ENCODE measurements around the gene SIK1. TPM values are rescaled to one million over a fixed set of nuclear protein-coding genes. Genes with fewer than 3 reads are reported as not detected.
"Not testable (repeated sequence)": the region's sequence is repeated elsewhere in the genome, so short reads cannot be mapped to it uniquely, and the experiment has no call there.

The SIK1 gene
- total RNA-seq, 1 donor from 2014 or later, result 2.7 TPM

DNA sequence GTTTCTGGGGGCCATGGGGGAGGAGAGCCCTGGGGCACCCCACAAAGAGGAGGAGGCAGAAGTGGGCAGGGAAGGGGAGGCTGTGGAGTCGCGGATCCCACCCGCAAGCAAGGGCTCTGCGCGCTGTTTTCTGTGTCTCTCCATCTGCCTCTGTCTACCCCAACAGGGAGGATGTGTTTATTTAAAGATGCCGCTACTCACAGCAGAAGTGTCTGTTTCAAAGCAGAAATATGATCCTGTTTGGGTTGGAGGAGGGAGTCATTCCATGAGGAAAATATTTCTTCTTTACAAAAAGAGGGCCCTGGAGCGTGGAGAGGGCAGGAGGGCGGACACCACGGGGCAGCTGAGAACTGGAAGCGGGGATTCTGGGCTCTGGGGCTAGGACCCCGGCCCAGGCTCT is 25.8 kb downstream of the SIK1 start:
- not testable (repeated sequence) for DNase-seq (ENCODE audit: low read depth); H3K4me3 ChIP-seq (ENCODE audit: low read depth, low read length)

DNA sequence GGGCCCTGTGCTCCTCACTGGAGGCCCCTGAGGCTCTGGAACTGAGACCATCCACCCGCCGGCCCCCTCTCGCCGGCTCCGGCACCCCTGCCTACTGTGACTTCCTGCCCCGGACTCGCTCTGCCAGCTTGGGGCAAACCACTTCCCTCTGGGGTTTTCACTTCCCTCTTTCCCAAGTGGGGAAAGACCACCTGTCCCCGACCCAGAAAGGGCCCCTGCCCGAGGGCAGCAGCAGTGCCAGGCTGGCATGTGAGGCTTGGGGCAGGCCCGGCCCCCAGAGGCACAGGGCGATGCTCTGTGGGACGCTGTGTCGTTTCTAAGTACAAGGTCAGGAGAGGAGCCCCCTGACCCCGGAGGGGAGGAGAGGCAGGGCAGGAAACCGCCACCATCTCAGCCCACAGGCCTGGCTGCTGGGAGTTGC is 27.3 kb downstream of the SIK1 start:
- not testable (repeated sequence) for H3K4me3 ChIP-seq (ENCODE audit: low read depth, low read length); DNase-seq (ENCODE audit: low read depth)

DNA sequence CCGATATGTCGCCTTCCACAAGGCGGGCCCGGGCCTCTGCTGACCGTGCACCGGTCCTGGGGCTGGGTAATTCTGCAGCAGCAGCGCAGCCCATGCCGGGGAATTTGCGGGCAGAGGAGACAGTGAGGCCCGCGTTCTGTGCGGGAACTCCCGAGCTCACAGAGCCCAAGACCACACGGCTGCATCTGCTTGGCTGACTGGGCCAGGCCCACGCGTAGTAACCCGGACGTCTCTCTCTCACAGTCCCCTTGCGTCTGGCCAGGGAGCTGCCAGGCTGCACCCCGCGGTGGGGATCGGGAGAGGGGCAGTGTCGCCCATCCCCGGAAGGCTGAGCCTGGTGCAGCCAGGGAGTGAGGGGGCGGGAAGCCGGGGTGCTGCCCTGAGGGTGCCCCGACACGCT is 27.8 kb downstream of the SIK1 start:
- H3K4me3 ChIP-seq (ENCODE audit: low read depth, low read length); DNase-seq (ENCODE audit: low read depth): not testable (repeated sequence)

DNA sequence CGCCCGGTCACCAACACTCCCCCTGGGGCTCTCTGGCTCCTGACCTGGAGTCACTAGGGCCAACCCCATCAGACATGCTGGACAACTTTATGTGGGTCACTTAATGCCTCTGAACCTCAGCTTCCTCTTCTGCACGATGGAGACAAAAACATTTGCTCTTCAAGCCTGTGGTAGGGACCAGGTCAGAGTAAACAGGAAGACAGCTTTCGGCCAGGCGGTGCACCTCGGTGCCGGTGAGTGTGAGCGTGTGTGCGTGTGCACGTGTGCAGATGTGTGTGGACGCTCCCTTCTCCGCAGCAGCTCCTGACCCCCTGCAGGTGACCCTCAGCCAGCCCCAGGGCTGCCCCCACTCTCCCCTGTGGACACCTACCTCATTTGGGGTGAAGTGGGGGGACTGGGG is 28.4 kb downstream of the SIK1 start:
- H3K4me3 ChIP-seq (ENCODE audit: low read depth, low read length), result not testable (repeated sequence)

DNA sequence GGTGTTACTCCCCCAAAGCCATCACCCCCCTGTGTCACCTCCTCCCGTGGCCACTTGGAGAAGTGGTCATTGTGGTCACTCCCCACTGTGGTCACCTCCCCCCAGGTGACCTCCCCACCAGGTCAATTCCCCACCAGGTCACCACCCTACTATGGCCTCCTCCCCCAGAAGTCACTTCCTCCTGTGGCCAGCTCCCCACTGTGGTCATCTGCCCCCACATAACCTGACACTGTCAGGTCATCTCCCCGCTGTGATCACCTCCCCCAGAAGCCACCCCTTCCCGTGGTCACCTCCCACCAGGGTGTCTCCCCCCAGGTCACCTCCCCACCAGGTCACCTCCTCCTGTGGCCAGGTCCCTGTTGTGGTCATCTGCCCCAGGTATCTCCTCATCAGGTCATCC is 28.9 kb downstream of the SIK1 start:
- H3K4me3 ChIP-seq (ENCODE audit: low read depth, low read length); DNase-seq (ENCODE audit: low read depth): not testable (repeated sequence)

More for the DNA sequence above, 28.4 kb downstream of the SIK1 start:
- not testable (repeated sequence) for DNase-seq (ENCODE audit: low read depth)

DNA sequence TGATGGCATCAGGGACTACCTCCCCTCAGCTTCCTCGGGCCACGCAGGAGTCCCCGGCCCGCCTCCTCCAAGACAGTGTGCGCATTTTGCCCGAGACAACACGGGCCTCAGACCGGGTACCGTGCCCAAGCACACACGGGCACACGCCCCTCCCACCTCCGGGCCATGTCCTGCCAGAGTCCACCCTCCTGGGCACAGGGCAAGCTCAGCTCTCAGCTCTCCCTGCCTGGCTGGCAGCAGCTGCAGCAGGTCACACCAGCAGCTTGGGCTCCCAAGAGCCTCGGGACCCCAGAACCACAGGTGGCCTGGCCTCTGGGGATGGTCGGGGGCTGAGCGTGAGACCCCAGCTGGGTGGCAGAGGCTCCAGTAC is 29.5 kb downstream of the SIK1 start:
- DNase-seq (ENCODE audit: low read depth); H3K4me3 ChIP-seq (ENCODE audit: low read depth, low read length): not testable (repeated sequence)

DNA sequence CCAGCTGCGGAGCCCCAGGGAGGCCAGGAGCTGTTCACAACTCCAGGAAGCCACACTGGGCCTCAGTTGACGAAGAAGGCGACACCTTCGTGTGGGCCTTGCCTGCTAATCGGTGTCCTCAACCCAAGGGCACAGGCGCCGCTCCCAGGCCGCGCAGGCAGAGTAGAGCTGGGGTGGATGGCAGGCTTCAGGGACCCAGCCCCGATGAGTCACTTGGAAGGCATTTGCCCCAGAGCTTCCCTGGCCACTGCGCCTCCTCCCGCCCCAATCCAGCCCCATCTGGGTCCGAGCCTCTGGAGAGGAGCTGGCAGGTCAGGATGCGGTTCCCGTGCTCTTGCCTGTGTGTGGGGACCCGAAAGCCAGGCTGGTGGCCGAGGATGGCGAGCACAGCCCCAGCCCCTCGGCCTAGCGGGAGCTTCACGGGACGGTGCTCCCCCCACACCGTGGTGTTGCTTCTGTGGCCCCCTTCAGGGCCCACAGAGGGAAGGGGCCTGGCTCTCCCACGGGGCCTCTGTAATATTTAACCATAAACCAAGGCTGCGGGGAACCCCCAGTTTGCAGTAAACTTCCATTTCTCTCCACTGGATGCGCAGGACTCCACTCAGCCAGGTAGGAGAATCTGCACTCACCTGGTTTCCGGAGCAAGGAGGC is 30.0 kb downstream of the SIK1 start:
- not testable (repeated sequence) for H3K4me3 ChIP-seq (ENCODE audit: low read depth, low read length); DNase-seq (ENCODE audit: low read depth)

DNA sequence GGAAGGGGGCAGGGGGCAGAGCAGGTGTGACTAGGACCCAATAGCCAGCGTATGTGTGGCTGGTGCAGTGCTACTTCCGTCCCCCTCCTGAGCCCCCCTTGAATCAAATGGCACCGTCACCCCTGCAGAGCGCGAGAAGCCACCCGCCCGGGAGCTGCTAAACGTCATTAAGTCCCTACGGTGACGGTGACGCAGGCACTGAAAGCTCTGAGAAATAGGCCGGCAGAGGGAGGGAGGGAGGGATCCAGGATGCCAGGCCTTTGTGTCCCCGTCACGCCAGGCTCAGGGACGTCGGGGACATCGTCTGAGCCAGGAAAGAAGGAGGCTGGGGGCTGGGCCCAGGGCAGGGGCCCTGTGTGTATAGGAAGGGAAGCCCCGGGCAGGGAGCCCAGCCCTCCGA is 43.6 kb downstream of the SIK1 start:
- not testable (repeated sequence) for DNase-seq (ENCODE audit: low read depth); H3K4me3 ChIP-seq (ENCODE audit: low read depth, low read length)

DNA sequence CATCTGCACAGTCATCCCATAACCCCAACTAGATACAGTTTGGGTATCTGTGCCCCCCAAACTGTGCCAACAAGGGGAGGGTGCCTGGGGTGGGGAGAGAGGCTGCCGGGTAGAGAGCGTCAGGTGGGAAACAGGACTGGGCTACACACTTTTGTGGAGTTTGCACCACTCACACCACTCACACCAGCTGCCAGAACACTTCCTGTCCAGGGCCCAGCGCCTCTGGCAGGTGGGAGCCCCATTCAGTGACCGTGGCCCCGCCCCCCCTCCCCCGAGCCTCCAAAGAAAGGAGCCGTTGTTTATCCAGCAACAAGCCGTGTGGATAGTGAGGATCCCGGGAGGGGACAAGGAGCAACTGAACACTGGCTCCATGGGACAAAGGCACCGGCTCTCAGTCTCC is 44.0 kb downstream of the SIK1 start:
- not testable (repeated sequence) for H3K4me3 ChIP-seq (ENCODE audit: low read depth, low read length); DNase-seq (ENCODE audit: low read depth)

DNA sequence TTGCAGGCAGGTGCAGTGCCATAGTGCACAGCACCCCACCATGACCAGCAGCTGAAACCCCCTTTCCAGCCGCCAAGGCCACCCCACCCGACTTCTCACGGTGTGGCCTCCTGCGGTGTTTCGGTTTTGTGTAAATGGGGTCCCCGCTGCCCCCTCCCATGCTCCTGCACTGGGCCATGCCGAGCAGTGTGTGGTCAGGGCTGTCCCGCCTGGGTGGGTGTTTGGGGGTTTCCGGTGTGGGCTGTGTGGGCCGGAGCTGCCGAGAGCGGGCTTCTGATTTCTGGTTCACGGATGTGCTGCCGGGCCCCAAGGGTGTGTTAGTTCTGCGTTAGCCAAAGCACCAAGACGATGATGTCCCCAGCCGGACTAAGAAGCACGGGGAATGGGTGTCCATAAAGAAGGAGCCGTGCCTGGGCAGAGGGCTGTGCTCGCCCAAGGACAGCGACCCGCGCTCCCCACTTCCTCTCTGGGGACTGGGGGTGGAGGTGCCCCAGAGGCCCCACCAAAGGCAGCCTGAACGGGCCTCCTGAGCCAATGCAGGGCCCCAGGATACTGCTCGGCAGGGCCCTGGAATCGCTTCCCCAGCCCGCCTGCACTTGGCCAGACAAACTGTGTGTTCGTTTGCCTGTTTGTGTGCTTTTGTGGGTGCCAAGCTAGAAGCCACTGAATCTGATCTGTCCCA is 45.9 kb downstream of the SIK1 start:
- not testable (repeated sequence) for DNase-seq (ENCODE audit: low read depth); H3K4me3 ChIP-seq (ENCODE audit: low read depth, low read length)

DNA sequence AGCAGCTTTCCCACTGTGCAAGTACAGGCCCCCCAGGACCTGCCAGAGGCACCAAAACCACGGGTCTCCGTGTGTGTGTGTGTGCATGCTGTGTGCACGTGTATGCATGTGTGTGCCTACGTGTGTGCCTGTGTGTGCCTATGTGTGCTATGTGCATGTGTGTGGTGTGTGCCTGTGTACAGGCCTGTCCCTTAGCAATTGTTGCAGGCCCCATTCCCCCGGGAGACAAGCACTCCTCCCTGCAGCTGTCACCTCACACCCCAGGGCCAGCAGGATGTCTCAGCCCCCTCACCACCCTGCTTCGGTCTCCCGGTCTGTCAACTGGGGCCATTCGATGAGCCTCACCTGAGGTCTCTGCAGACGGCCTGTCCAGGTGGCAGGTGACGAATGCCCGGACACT is 46.6 kb downstream of the SIK1 start:
- not testable (repeated sequence) for H3K4me3 ChIP-seq (ENCODE audit: low read depth, low read length); DNase-seq (ENCODE audit: low read depth)

DNA sequence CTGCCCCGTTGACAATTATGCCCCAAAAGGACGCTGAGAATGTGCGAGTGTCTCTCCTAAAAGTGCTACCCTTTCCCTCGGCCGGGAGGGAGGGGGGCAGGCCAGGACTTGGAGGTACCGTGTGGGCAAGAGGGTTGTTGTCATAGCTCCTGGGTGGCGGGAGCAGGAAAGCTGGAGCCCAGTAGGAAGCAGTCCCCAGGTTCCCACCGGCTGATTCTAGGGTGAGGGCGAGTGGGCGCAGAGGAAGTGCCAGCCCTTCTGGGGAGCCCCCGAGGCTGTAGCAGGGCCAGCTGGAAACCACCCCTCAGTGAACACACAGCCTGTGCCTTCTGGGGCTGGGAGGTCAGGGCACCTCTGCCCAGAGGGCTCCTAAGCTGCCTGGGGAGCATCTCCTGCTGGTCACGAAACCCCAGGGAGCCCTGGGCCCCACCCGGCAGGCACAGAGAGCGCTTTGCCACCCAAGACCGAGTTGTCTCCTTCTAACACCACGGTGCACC is 47.3 kb downstream of the SIK1 start:
- not testable (repeated sequence) for H3K4me3 ChIP-seq (ENCODE audit: low read depth, low read length); DNase-seq (ENCODE audit: low read depth)

DNA sequence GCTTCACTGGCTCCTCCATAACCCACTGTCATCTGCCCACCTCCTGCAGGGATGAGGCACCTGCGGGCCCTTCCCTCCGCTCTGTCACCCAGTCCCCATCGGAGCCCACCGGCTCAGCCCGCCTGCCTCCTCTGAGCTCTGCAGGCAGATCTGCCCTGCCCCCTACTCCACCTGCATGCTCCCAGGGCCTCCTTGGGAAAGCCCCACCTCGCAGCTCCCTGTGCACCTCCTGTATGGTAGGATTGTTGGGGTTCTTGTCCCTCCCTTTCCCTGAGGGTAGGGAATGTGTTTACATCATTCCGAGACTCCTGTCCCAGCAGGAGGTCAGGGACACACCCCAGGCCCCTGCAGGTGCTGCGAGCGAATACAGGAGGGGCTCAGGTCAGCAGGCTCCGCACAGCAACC is 50.5 kb downstream of the SIK1 start:
- no peak overlapping the region for H3K4me3 ChIP-seq (ENCODE audit: low read depth, low read length)
- no peak for DNase-seq (ENCODE audit: low read depth)
- TF ChIP-seq, protein P1, sequence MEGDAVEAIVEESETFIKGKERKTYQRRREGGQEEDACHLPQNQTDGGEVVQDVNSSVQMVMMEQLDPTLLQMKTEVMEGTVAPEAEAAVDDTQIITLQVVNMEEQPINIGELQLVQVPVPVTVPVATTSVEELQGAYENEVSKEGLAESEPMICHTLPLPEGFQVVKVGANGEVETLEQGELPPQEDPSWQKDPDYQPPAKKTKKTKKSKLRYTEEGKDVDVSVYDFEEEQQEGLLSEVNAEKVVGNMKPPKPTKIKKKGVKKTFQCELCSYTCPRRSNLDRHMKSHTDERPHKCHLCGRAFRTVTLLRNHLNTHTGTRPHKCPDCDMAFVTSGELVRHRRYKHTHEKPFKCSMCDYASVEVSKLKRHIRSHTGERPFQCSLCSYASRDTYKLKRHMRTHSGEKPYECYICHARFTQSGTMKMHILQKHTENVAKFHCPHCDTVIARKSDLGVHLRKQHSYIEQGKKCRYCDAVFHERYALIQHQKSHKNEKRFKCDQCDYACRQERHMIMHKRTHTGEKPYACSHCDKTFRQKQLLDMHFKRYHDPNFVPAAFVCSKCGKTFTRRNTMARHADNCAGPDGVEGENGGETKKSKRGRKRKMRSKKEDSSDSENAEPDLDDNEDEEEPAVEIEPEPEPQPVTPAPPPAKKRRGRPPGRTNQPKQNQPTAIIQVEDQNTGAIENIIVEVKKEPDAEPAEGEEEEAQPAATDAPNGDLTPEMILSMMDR (conservative IDR thresholded peaks at IDR 0.05; ENCODE audit: low read depth, low read length), result no peak
